GM13977 (cell line): ENCODE measurements around the gene PCDHGA2.
A peak's percentile ranks its signal among the peaks of the same experiment; 100 is the strongest.
"Not testable (repeated sequence)": the region's sequence is repeated elsewhere in the genome, so short reads cannot be mapped to it uniquely, and the experiment has no call there.

Experiments used
- DNase-seq: peaks from one replicate; pipeline ENCODE4 v3.0.0; 2012; ENCODE audit warnings: low spot score
- in situ Hi-C: fragments of 300-500 bp; cut with MboI; formaldehyde crosslinking; loops from one replicate; pipeline ENCODE4 v1.12.0; 2022; ENCODE audit warnings: low sequenced_read_pairs, low pct_unique_long_range_greater_than_20kb, mixed read lengths, inconsistent platforms; ENCODE audit not compliant: unreplicated experiment
- TF ChIP-seq, protein P1 (sequence below): IDR thresholded peaks from 2 replicates; pipeline ENCODE4 v1.5.1; 2012; ENCODE audit warnings: mild to moderate bottlenecking, control low read depth; ENCODE audit not compliant: insufficient read depth; ENCODE audit errors: extremely low read depth, missing control alignments

PCDHGA2 gene

GRCh38 chr5:141387557-141388311 lies 49.2 kb downstream of the PCDHGA2 start, which contains the start of gene PCDHGB4:
TSS of gene PCDHGB4 (plus strand) at chr5:141387698. CDS start at chr5:141387885, 187 bp downstream.
- peak; percentile 59 for DNase-seq
- in situ Hi-C loops, result not testable (repeated sequence)
- TF ChIP-seq, protein P1, sequence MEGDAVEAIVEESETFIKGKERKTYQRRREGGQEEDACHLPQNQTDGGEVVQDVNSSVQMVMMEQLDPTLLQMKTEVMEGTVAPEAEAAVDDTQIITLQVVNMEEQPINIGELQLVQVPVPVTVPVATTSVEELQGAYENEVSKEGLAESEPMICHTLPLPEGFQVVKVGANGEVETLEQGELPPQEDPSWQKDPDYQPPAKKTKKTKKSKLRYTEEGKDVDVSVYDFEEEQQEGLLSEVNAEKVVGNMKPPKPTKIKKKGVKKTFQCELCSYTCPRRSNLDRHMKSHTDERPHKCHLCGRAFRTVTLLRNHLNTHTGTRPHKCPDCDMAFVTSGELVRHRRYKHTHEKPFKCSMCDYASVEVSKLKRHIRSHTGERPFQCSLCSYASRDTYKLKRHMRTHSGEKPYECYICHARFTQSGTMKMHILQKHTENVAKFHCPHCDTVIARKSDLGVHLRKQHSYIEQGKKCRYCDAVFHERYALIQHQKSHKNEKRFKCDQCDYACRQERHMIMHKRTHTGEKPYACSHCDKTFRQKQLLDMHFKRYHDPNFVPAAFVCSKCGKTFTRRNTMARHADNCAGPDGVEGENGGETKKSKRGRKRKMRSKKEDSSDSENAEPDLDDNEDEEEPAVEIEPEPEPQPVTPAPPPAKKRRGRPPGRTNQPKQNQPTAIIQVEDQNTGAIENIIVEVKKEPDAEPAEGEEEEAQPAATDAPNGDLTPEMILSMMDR, result peak; percentile 76

- TF ChIP-seq, protein P1, result no peak
- DNase-seq, result no peak
These were observed 50.1 kb downstream of the PCDHGA2 start for GRCh38 chr5:141388661-141389060.

DNA sequence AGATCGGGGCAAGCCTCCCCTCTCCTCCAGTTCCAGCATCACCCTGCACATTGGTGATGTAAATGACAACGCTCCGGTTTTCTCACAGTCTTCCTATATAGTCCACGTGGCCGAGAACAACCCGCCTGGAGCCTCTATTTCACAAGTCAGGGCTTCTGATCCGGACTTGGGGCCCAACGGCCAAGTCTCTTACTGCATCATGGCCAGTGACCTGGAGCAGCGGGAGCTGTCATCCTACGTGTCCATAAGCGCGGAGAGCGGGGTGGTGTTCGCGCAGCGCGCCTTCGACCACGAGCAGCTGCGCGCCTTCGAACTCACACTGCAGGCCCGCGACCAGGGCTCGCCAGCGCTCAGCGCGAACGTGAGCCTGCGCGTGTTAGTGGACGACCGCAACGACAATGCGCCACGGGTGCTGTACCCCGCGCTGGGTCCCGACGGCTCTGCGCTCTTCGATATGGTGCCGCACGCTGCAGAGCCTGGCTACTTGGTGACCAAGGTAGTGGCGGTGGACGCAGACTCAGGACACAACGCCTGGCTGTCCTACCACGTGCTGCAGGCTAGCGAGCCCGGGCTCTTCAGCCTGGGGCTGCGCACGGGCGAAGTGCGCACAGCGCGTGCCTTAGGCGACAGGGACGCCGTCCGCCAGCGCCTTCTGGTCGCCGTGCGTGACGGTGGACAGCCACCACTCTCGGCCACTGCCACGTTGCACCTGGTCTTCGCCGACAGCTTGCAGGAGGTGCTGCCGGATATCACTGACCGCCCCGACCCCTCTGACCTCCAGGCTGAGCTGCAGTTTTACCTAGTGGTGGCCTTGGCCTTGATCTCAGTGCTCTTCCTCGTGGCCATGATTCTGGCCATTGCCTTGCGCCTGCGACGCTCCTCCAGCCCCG lies 50.8 kb downstream of the PCDHGA2 start:
- DNase-seq, result no peak
- in situ Hi-C loops, result no loop called here
- TF ChIP-seq, protein P1, result no peak

More at GRCh38 chr5:141388661-141389060, 50.1 kb downstream of the PCDHGA2 start:
- in situ Hi-C loops, result no loop called here

GRCh38 chr5:141392429-141393198 lies 54.1 kb downstream of the PCDHGA2 start, which contains the start of gene PCDHGA8:
TSS of gene PCDHGA8 (plus strand) at chr5:141392633. CDS start at chr5:141392814, 181 bp downstream.
- in situ Hi-C loops, result no loop called here
- no peak for DNase-seq
- TF ChIP-seq, protein P1, result no peak
